DND-41 (cell line): ENCODE data around the gene GRIK3.

Experiments
- EZH2 ChIP-seq: IDR thresholded peaks from 3 replicates; pipeline ENCODE4 v1.6.1; 2012; ENCODE audit warnings: borderline replicate concordance, low read depth, mild to moderate bottlenecking, moderate library complexity, low read length, inconsistent platforms; ENCODE audit not compliant: severe bottlenecking
- TF ChIP-seq, protein P1 (sequence below): IDR thresholded peaks from 2 replicates; pipeline ENCODE4 v1.5.1; 2012; ENCODE audit warnings: borderline replicate concordance, low read length, moderate library complexity, mild to moderate bottlenecking; ENCODE audit not compliant: poor library complexity, severe bottlenecking; ENCODE audit errors: extremely low read depth

- TF ChIP-seq EZH2, result no peak
- TF ChIP-seq, protein P1, sequence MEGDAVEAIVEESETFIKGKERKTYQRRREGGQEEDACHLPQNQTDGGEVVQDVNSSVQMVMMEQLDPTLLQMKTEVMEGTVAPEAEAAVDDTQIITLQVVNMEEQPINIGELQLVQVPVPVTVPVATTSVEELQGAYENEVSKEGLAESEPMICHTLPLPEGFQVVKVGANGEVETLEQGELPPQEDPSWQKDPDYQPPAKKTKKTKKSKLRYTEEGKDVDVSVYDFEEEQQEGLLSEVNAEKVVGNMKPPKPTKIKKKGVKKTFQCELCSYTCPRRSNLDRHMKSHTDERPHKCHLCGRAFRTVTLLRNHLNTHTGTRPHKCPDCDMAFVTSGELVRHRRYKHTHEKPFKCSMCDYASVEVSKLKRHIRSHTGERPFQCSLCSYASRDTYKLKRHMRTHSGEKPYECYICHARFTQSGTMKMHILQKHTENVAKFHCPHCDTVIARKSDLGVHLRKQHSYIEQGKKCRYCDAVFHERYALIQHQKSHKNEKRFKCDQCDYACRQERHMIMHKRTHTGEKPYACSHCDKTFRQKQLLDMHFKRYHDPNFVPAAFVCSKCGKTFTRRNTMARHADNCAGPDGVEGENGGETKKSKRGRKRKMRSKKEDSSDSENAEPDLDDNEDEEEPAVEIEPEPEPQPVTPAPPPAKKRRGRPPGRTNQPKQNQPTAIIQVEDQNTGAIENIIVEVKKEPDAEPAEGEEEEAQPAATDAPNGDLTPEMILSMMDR, result no peak
Measured at GRCh38 chr1:36839485-36839884, 194.8 kb downstream of the GRIK3 start.
